GM19043 (cell line): ENCODE data around the gene SLC6A13.

Experiments used
- ATAC-seq: cut with Tn5 transposase; IDR thresholded peaks from one replicate; pipeline ENCODE4 v1.9.1; 2021; ENCODE audit warnings: low read depth; ENCODE audit not compliant: unreplicated experiment

The SLC6A13 gene

DNA sequence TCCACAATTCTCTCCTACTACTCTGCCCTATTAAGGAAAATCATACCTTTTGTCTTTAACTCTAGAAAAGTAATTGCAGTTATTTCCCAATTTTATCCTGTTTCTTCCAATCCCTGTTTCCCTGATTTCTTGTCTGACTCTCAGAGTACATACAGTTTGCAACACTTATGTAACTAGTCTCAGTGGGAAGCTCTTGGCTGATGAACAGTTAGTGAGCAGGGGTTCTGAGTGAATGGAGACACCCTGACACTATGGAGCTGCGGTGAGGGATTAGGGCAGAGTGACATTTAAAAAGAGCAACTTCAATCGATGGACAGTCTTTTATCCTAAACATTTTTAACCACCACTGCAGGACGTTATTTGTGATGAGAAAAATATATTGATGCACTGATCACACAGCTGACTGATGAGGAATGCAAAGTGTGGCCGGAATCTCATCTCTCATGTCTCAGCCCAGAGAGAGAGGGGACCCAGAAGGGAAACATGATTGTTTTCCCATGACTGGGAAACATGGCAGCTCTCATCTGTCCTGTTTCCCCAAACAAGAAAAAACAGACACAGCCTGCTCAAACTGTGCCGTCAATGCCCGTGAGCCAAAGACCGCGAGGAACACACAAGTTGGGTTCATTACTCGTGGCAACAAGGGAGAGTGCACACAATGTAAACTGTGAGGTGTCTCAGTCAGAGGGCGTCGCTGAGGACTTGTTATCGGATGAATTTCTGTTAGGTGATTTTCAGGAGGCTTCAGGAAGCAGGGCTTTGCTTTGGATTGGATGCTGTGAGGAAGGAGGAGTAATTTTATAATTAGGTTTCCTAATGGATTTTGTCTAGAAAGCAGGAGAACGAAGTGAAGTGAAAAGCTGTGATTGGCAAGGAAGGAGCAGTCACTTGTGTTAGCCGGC is 5.2 kb upstream of the SLC6A13 start:
- ATAC-seq, result no peak

DNA sequence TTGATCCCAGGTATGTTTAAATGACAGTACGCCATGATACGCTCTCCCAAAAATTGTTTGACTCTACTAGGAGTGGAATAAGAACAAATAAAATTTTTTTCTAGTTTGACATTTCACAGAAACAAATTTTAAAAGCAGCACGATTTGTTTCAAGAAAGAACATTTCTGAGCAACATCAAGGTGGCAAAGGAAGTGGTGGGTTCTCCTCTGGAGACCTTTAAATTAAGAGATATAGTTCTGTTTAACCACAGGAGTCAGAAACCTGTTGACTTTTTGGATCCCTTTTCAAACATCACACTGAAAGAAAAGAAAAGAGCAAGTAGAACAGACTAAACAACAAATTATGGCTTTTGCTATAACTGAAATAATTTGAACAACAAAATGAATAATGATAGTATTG is 2.5 kb upstream of the SLC6A13 start:
- no peak for ATAC-seq

DNA sequence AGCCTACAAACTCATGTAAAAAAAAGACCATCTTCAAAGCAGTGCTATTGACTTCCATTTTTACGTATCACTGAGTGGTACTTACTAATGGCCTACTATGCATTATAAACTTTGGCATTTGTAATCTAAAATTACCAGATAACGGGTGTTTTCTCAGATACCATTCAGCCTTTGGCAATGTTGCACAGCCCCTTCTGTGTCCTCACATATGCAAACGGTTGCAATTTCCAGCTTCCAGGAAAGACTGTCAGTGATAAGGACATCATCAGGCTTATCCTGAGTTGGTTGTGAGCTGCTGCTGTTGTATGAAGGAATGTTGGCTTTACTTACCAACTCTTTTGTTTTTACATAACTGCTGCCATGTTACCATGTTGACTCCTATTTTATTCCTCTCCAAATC is 1.6 kb upstream of the SLC6A13 start:
- no peak for ATAC-seq

DNA sequence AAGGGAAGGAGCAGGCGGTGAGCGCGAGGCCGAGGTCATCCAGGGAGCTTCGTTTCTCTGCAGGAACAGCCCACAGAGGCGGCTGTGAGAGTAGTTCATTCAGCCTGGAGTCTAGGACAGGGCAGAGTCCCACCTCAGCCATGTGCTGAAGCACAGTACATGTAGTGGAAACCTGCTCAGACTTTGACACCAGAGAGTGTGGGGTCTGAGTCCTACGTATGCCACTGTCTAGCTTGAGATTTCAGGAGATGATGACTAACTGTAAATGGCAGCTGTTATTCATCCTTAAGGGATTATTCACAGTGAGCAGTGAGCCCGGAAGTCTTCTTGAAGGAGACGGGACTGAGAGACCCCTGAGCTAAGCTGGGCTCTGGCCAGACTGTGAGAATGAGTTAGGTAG is 938 bp upstream of the SLC6A13 start:
- no peak for ATAC-seq

DNA sequence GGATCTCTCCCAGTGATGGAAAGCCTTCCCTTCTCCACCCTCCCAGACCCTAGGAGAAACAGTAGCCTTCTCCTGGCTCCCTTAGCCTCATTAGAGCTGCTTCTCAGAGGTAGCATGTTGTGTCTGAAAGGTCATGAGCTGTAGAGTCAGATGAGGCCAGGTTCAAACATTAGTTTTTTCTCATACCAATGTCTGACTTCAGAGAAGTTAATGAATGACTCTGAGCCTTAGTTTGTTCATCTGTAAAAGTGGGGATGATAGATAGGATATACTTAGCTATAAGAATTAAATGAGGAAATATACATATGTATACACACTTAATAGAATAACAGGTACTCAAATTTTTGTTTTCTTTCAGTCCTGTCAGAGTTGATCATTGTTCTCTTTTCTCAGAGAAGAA is 523 bp downstream of the SLC6A13 start:
- no peak for ATAC-seq

DNA sequence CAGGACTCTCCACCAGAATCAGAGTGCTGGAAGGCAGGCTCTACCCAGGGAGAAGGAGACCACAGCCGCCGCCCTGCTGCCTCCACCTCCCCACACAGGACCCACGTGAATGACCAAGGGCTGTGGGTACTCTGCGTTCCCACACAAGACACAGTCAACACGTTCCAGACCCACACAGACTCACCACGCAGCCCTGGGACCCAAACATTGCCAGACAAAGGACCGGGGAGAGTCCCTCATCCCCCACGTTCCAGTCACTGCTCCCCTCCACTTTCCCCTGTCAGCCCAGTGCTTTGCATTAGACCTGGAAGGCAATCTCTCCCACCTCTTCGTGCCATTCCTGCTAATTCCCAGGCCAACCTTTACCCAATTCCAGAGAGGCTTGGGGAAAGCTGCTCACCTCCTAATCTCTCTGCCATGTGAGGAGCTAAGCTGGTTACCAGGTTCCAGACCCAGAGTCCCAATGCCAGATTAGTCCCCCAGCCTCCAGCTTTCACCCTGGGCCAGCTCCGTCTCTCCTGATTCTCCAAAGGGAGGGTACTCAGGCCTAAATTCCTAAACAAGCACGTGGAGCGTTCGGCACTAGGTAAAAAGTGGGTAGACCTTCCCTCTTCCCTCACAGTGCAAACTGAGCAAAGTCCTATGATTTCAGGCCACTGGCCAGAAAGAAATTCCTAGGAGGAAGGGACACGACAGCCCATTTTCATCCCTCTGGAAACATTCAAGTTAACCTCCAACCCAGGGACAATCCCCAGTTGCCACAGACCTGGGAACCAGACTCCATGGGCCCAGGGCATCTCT is 4.9 kb downstream of the SLC6A13 start:
- ATAC-seq, result no peak

DNA sequence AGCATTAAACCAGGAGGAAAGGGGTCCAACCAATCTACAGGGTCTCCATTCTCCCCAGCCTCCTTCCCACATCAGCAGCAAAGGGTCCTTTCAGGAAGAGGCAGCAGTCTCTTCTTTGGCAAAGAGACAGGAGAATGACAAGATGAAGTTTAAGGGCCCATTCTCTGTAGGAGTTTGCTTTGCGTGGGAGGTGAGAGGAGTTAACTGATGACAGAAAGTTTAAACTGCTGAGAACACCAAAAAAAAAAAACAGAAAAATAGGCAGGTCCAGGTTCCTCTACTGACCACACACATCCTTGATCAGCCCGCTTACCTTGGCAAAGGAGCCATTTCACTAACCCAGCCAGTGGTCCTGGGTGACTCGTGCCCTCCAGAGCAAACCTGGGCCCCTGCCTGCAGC is 5.7 kb downstream of the SLC6A13 start:
- ATAC-seq, result no peak

DNA sequence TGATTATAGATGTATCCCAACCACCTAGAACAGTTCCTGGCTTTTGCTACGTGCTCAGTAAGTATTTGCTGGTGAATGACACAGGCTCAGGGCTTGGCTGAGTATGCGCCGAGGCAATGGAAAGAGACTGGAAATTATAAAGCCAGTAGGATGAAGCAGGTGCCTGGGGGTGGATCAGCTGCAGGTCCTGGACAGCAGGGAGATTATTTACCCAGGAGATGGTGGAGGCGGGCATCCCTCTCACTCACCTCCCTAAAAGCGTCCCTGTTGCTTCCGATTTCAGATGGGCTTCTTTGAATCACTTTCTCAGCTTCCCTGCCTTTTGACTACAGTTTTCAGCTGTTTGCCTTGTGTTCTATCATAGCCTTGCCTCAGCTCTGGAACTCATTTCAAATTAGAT is 6.4 kb downstream of the SLC6A13 start:
- no peak for ATAC-seq

DNA sequence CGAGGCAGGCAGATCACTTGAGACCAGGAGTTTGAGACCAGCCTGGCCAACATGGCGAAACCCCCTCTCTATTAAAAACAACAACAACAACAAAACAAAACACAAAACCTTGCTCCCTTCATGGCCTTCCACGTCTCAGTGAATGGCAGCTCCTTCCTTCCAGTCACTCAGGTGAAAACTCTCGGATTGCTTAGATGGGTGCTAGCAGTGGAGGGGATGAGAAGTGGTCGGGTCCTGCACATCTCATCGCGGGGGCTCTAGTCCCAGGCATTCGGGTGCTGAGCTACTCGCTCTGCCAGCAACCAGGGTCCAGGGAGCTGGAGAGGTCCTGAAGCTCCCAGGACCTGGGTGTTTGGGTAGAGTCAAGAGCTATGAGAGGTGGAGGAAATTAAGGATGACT is 7.7 kb downstream of the SLC6A13 start:
- no peak for ATAC-seq

DNA sequence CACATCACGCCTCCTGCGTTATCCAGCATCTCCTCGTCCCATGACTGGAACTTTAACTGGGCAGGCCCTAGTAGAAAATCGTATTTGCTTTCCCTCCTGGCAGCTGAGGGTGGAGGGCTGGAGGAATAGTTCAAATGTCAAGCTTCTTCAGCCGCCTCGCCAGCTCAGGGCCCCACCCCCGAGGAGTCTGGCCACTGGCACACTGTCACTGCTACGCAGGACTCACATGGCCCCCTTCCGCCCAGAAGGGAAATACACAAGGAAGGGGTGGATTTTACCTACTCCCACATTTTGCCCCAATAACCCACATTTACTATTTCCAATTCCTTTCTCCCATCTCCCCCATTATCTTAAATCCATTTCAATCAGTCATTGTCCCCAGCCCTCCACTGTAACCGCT is 8.6 kb downstream of the SLC6A13 start:
- no peak for ATAC-seq

DNA sequence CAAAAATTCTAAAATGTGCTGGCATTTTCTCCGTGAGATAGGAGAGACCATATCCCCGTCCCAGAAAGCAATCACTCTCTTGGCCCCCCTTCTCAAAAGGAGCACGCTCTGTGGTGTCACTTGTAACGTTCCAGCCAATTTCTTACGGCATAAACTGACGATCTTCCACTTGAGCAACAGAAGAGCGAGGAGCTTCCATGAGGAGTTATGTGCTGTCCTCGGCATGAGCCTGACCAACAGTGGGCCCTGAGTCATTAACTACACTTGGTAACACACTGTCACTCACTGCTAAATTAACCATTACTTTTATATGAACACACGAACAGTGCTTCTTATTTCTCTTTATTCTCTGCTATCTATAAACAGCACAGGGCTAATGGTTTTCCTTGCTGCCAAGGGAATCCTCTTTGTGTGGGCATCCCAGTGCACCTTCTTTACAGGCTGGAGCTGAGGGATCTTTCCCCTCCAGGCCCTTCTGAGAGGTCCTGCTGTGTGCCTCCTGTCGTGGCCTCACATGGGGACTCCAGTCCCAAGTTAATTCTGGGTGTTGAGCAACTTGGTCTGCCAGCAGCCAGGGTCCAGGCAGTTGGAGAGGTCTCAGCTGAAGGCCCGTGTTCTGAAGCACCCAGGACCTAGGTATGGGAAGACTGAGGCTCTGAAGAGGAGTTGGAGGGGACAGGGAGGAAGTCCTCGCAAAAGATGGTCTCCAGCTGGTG is 9.4 kb downstream of the SLC6A13 start:
- ATAC-seq, result no peak

DNA sequence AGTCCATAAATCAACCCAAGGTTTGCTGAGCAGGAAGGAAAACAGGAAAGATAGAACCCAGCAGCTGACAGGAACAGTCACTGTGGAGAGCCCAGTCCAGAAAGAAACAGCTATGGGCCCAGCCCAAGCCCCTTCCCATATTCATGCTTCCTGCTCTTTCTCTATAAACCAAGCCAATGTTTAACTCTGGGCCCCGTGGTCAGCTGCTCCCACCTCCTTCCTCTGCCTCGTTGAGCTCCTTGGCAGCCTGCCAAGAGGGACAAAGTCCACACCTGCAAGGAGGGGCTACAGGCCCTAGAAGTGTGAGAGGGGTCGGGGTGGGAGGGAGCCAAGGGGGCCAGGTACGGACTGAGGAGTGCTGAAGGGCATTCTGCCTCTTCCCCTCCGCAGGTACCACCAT is 10.0 kb downstream of the SLC6A13 start:
- ATAC-seq, result no peak

DNA sequence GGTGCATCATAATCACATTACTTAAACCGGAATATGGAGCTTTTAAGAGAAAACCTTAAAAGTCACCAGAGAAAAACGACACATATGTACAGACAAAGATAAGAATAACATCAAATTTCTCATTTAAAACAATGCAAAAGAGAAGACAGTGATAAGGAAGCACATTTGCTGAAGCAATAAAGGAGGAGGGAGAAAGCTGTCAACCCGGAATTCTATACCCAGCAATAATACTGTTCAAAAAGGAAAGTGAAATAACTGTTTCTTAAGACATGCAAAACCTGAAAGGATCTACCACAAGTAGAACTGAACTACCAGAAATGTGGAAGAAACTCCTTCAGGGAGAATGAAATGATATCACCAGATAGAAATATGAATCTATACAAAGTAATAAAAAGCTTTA is 15.4 kb downstream of the SLC6A13 start:
- no peak for ATAC-seq

DNA sequence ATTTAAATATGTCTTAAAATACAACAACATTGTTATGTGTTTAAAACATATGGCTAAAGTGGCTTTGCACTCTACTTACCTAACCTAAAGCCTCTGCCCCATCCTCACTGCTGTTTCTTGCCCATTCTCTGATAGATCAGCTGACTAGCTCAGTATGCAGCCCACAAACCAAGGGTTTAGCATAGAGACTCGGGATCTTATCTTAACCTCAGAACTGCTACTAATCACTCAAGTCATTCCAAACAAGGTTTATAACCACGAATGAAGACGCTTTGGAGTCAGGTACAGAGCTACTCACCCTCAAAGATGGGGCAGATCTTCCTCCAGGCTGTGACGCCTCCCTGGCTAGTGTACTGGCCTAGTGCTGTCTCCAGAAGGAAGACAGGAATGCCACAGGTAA is 19.3 kb downstream of the SLC6A13 start:
- no peak for ATAC-seq

DNA sequence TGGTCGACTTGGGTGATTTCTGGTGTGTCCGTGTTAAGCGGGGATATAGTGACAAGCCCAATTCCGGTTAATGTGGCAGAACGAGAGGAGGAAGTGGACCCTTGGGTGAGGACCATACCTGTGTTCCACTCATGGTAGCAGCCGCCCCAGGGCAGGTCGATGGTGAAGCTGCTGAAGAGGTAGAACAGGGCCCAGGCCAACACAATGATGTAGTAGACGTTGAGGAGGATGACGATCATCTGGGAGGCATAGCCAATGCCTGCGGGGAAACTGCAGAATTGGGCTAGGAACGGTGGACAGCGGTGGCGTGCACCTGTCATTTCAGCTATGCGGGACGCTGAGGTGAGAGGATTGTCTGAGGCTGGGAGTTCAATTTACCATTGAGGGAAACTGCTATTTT is 20.1 kb downstream of the SLC6A13 start:
- ATAC-seq, result no peak

DNA sequence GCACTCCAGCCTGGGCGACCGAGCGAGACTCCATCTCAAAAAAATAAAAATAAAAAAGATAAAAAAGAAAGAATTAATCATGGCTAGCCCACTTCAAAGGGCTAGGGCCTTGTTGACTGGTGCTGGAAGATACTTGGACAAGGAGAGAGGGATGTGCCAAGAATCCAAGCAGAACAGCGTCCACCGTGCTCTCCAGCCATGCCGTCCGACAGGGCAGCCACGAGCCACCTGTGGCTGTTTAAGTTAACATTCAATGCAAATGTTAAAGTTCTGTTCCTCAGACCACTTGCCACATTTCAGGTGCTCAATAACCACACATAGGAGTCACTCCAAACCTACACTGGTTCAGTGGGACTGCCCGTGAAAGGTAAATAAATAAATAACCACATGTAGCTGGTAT is 21.4 kb downstream of the SLC6A13 start:
- ATAC-seq, result no peak

DNA sequence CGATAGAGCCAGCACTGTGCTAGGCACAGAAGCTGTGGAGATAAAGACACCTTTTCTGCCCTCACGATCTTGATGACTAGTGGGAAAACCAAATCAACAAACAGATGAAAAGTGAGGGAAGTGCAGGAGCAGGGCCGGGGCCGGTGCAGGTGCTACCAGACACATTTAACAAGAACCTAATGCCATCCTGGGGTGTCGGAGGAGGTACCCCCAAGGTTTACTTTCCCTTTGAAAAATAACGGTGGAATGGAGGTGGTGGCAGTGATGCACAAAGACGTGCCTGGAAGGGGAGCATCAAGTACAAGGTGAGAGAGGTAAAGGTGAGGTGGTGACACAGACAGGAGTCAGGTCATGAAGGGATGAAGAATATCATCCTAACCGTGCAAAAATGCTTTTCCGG is 22.1 kb downstream of the SLC6A13 start:
- ATAC-seq, result no peak

DNA sequence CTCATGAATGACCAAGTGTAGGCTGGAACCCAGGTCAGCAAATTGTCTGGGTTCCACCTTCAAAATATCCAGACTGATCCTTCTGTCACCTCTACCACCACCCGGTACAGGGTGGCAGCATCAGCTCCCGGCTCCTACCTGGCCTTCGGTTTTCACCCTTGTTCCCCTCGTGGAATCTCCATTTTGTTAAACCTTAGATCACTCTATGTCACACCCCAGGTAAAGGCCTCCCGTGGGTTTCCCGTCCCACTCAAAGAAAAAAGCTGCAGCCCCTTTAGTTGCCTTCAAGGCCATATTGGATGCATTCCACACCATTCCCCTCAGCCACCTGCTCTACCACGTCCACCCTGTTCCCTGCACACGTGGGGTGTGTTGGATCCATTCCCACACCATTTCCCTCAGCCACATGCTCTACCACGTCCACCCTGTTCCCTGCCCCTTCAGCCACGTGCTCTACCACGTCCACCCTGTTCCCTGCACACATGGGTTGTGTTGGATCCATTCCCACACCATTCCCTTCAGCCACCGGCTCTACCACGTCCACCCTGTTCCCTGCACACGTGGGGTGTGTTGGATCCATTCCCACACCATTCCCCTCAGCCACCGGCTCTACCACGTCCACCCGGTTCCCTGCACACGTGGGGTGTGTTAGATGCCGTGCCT is 23.8 kb downstream of the SLC6A13 start:
- no peak for ATAC-seq

DNA sequence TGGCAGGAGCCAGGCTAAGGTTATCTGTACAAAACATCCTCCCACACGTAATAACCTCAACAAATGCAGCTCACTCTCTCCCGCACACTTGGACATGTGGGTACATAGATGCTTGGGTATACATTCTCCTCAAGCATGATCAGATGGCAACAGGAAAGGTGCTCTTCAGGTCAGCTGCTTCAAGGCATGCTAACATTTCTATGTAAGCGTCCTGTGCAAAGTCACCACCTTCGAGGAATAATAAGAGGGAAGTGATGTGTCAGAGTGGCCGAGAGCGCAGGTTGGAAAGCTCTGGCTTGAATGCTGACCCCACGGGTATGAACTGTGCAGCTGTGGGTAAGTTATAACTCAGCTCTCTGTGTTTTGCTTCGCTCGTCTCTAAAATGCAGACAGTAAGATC is 24.5 kb downstream of the SLC6A13 start:
- ATAC-seq, result no peak

DNA sequence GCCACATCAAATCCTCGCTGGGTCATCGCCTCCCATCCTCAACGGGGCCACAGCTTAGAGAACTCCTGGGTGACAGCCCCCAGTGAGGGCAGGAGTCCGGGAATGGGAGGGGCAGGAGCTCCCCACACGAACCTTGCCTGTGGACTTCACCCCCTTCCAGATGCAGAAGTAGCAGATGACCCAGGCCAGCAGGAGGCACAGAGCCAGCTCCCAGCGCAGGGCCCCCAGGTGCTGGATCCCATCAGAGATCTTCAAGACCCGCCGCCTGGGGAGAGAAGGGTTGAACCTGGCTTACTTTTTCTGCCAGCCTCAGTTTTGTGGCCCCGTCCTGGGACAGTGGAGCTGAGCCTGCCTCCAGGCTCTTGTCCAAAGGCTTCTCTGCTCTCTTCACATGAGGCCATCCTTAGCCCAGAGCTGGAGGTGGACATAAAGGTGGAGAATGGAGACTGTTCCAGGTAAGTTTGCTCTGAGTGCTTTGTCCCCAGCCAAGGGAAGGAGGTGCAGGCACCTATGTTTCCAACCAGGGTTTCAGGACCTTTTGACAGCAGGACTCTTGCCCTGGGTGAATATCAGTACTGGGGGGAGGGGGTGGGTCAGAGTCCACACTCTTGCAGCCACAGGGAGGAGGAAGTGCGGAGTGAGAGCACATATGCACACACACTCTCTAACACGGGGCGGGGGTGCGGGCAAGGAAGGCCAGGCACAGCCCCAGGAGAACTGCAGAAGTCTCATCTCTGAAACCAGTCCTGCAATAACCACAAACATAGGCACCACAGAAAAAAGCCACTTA is 25.4 kb downstream of the SLC6A13 start:
- ATAC-seq, result no peak
